Esophagus squamous epithelium (tissue), 5 donors: Measurements from ENCODE around the gene ABLIM2. TPM values are rescaled to one million over a fixed set of nuclear protein-coding genes. Genes with fewer than 3 reads are reported as not detected.

ENCODE experiments used
- DNase-seq: peaks from one replicate; lab custom pipeline; 2025; lab: John Stamatoyannopoulos, UW
- H3K27ac ChIP-seq, 4 donors: fragments of 200-600 bp; sonication (generic); one replicate each; pipeline ENCODE4 v1.5.1; 2016 to 2019; ENCODE audit warnings: mild to moderate bottlenecking in 1 of 4
- H3K27me3 ChIP-seq, 4 donors: fragments of 200-600 bp; sonication (generic); 1 replicate in 3 of 4; 2 replicates in 1 of 4; pipeline versions ENCODE4 v1.5.1 to v1.6.0; 2017 to 2021; ENCODE audit warnings: antibody characterized with exemption in 1 of 4
- H3K36me3 ChIP-seq, 3 donors: fragments of 200-600 bp; sonication (generic); one replicate each; pipeline ENCODE4 v1.5.1; 2016 to 2019
- H3K4me1 ChIP-seq, 3 donors: fragments of 200-600 bp; sonication (generic); one replicate each; pipeline ENCODE4 v1.5.1; 2017 to 2019
- H3K4me3 ChIP-seq, 4 donors: fragments of 200-600 bp; sonication (generic); 1 replicate in 3 of 4; 2 replicates in 1 of 4; pipeline ENCODE4 v1.5.1; 2016 to 2019; ENCODE audit warnings: mild to moderate bottlenecking in 2 of 4, moderate library complexity in 1 of 4
- H3K9me3 ChIP-seq, 3 donors: fragments of 200-600 bp; sonication (generic); one replicate each; pipeline ENCODE4 v1.5.1; 2016 to 2019
- POLR2A ChIP-seq, 4 donors: fragments of 450-650 bp; IDR thresholded peaks; one replicate each; pipeline ENCODE4 v1.6.1; 2017; ENCODE audit warnings: antibody characterized with exemption in 4 of 4, mild to moderate bottlenecking in 4 of 4, moderate library complexity in 3 of 4
- WGBS, 2 donors: methylation state at CpG; one replicate each; pipeline ENCODE4 v1.1.5; 2018; 5-methylcytosine and 5-hydroxymethylcytosine counted together
- intact Hi-C: fragments of 100-400 bp; cut with DNase I; formaldehyde crosslinking; loops from one replicate; pipeline ENCODE4 v1.15.0; 2022
- total RNA-seq, 4 donors: library from RNA; depleted of rRNA; stranded (reverse); fragments of >200 nt; gene quantifications; one replicate each; pipeline ENCODE4 v1.1.0, GENCODE V29; 2016
- TF ChIP-seq, protein P1 (sequence below), 6 experiments: fragments of 450-650 bp in 4 of 6; fragments of 200-600 bp in 2 of 6; sonication (generic) in 2 of 6; IDR thresholded peaks; one replicate each; pipeline ENCODE4 v1.5.1; 2016 to 2019; ENCODE audit warnings: antibody characterized with exemption in 6 of 6, mild to moderate bottlenecking in 4 of 6, moderate library complexity in 4 of 6
- donor health status: DM: yes; HTN: yes; CAD: no.

ABLIM2 gene
- total RNA-seq, 4 donors from 2014 or later, result 13.5 to 26.7 (median 15.7) TPM

DNA sequence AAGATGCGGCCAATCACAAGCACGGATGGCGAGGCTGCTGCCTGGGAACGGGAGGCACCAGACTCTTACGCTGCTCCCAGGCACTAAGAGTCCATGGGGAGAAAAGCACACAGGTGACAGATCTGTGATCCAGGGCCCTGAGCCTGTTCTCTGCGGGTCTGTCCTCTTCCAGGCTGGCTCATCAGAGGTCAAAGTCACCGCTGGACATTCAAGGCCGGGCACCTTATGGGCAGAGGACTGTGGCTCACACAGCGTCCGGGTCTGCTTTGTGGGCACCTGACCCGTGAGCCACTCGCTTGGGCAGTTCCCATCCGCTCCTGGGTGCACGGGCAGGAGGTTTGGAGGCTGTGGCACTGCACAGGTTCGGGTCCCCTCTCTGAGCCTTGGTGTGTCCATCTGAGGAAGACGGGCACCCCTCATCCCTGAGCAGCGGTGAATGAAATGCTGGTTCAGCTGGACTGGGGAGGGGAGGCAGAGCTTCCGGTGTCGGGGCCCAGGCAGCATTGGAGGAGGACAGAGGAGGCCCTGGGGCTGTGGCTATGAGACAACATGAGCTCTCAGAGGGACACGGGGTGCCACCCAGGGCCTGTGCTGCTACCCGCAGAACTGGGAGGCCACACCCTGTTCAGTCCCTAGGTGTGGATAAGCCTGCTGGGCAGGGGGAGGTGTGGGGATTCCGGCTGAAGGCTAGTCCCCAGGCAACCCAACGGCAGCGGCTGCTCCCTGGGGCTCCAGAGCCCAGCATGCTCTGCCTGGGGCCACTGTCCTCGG, 157.7 kb downstream of the ABLIM2 start:
- TF ChIP-seq, protein P1, sequence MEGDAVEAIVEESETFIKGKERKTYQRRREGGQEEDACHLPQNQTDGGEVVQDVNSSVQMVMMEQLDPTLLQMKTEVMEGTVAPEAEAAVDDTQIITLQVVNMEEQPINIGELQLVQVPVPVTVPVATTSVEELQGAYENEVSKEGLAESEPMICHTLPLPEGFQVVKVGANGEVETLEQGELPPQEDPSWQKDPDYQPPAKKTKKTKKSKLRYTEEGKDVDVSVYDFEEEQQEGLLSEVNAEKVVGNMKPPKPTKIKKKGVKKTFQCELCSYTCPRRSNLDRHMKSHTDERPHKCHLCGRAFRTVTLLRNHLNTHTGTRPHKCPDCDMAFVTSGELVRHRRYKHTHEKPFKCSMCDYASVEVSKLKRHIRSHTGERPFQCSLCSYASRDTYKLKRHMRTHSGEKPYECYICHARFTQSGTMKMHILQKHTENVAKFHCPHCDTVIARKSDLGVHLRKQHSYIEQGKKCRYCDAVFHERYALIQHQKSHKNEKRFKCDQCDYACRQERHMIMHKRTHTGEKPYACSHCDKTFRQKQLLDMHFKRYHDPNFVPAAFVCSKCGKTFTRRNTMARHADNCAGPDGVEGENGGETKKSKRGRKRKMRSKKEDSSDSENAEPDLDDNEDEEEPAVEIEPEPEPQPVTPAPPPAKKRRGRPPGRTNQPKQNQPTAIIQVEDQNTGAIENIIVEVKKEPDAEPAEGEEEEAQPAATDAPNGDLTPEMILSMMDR (IDR thresholded peaks at IDR 0.05), result no peak
- no peak for TF ChIP-seq POLR2A (IDR thresholded peaks at IDR 0.05)
- intact Hi-C loops, result no loop called here
- H3K9me3 ChIP-seq, result no peaks in the 10 kb centered on the region
- DNase-seq, result no peak
- H3K4me3 ChIP-seq, result no peak overlapping the region
- no peaks in the 10 kb centered on the region for H3K4me1 ChIP-seq
- 83 to 100% methylated on average over 1 to 2 of the region's 25 CpGs for WGBS, 2 donors
- H3K27ac ChIP-seq, result no peak overlapping the region
- H3K27me3 ChIP-seq, result no peaks in the 10 kb centered on the region
- peaks cover 0 to 23% (median 0%) of the 10 kb centered on the region in 3 donors for H3K36me3 ChIP-seq

DNA sequence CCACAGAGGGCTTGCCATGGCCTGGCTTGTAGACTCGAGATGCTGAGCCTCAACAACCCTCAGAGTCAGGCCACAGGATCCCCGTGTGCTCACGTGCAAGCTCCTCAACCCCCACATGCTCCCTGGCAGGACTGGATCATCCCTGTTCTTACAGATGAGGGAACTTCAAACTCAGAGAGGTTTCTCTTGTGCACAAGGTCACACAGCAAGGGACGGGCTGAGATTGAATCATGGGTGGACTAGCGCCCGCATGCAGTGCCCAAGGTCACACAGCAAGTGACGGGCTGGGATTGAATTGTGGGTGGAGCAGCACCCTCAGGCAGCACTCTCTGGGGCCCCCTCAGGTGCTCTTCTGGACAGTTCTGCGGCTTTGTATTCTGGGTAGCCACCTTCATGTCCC, 158.4 kb downstream of the ABLIM2 start:
- DNase-seq, result no peak
- H3K4me3 ChIP-seq, result no peak overlapping the region
- no peaks in the 10 kb centered on the region for H3K4me1 ChIP-seq
- intact Hi-C loops, result no loop called here
- no peaks in the 10 kb centered on the region for H3K27me3 ChIP-seq
- H3K9me3 ChIP-seq, result no peaks in the 10 kb centered on the region
- H3K36me3 ChIP-seq, result peaks cover 0 to 16% (median 0%) of the 10 kb centered on the region in 3 donors
- H3K27ac ChIP-seq, result no peak overlapping the region
- no peak for TF ChIP-seq POLR2A (IDR thresholded peaks at IDR 0.05)
- TF ChIP-seq, protein P1 (IDR thresholded peaks at IDR 0.05), result no peak
- WGBS, 2 donors, result 74 to 75% methylated on average over 6 to 7 of the region's 8 CpGs

DNA sequence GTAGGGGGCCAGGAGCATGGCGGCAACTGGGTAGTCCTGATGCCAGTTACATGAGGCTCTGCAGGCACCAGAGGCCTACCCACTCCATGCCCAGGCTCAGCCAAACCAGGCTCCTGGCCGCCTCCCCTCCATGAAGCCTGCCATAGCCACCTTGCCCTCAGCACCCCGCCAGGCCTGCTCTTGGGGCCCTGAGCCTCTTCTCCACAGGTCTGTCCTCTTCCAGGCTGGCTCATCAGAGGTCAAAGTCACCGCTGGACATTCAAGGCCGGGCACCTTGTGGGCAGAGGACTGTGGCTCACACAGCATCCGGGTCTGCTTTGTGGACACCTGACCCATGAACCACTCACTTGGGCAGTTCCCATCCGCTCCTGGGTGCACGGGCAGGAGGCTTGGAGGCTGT, 158.9 kb downstream of the ABLIM2 start:
- WGBS, 2 donors, result 86 to 100% methylated on average over 1 to 3 of the region's 8 CpGs
- intact Hi-C loops, result no loop called here
- DNase-seq, result no peak
- no peak for TF ChIP-seq POLR2A (IDR thresholded peaks at IDR 0.05)
- TF ChIP-seq, protein P1 (IDR thresholded peaks at IDR 0.05), result no peak
- Histone ChIP-seq H3K4me3 (no peak overlapping the region), H3K9me3 (no peaks in the 10 kb centered on the region), H3K4me1 (no peaks in the 10 kb centered on the region), H3K27ac (no peak overlapping the region), H3K27me3 (no peaks in the 10 kb centered on the region), H3K36me3 (peaks cover 0 to 11% (median 0%) of the 10 kb centered on the region in 3 donors)

DNA sequence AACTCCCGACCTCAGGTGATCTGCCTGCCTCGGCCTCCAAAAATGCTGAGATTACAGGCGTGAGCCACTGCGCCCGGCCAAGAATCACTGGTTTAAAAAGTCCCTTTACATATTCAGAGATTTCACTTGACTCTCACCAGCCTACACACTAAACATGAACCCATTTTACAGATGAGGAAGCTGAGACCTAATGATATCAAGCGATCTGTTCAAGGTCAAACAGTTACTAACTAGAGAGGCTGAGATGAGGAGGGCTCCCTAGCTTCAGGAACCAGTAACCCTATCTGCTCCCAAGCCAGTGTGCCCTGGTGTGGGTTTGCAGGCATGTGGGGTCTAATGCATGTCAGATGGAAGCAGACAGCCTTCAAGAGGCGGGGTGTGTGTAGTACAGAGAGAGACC, 159.3 kb downstream of the ABLIM2 start:
- no peaks in the 10 kb centered on the region for H3K4me1 ChIP-seq
- intact Hi-C loops, result no loop called here
- TF ChIP-seq, protein P1 (IDR thresholded peaks at IDR 0.05), result no peak
- TF ChIP-seq POLR2A (IDR thresholded peaks at IDR 0.05), result no peak
- H3K9me3 ChIP-seq, result no peaks in the 10 kb centered on the region
- 93 to 97% methylated on average over 5 to 6 of the region's 7 CpGs for WGBS, 2 donors
- no peak overlapping the region for H3K4me3 ChIP-seq
- DNase-seq, result no peak
- no peak overlapping the region for H3K27ac ChIP-seq
- no peaks in the 10 kb centered on the region for H3K27me3 ChIP-seq
- peaks cover 0 to 7% (median 0%) of the 10 kb centered on the region in 3 donors for H3K36me3 ChIP-seq

DNA sequence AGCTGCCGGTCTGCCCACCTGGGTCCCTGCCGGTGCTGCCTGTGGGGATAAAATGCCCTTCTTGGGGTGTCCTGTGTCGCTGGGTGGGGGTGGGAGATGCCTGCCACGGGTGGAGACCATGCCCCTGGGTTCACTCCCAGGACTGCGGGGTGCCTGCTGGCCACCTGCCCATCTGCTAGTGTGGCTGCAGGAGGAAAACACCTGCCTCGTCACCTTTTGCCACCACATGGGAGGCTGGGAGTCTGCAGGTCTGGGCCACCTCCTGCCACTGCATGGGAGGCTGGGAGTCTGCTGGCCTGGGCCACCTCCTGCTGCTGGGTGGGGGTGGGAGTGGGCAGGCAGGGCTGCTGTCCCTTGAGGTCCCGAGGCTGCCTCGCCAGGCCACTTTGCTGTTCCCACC, 160.2 kb downstream of the ABLIM2 start:
- Histone ChIP-seq H3K27ac (no peak overlapping the region), H3K4me1 (no peaks in the 10 kb centered on the region), H3K36me3 (no peaks in the 10 kb centered on the region), H3K4me3 (no peak overlapping the region), H3K27me3 (no peaks in the 10 kb centered on the region), H3K9me3 (no peaks in the 10 kb centered on the region)
- WGBS, 2 donors, result no CpG with 5 or more reads among the region's 8 CpGs
- no peak for DNase-seq
- no peak for TF ChIP-seq POLR2A (IDR thresholded peaks at IDR 0.05)
- TF ChIP-seq, protein P1 (IDR thresholded peaks at IDR 0.05), result no peak
- intact Hi-C loops, result no loop called here
